Subcutaneous adipose tissue (tissue), 4 donors: ENCODE measurements around the gene RAB44. TPM values are rescaled to one million over a fixed set of nuclear protein-coding genes. Genes with fewer than 3 reads are reported as not detected.

ENCODE experiments used
- CTCF ChIP-seq: fragments of 450-650 bp; IDR thresholded peaks from one replicate; pipeline ENCODE4 v1.5.1; 2016; ENCODE audit warnings: low read depth, mild to moderate bottlenecking, control low read depth, antibody characterized with exemption, moderate library complexity
- total RNA-seq, 4 donors: library from RNA; depleted of rRNA; stranded (reverse); fragments of >200 nt; gene quantifications; one replicate each; pipeline ENCODE4 v1.1.0, GENCODE V29; 2016

RAB44 gene
- total RNA-seq, 4 donors from 2014 or later = 0.51 to 1.3 (median 0.82) TPM; not detected in 1

GRCh38 chr6:36671687-36672375, 25.8 kb upstream of the RAB44 start:
- no peak for TF ChIP-seq CTCF

DNA sequence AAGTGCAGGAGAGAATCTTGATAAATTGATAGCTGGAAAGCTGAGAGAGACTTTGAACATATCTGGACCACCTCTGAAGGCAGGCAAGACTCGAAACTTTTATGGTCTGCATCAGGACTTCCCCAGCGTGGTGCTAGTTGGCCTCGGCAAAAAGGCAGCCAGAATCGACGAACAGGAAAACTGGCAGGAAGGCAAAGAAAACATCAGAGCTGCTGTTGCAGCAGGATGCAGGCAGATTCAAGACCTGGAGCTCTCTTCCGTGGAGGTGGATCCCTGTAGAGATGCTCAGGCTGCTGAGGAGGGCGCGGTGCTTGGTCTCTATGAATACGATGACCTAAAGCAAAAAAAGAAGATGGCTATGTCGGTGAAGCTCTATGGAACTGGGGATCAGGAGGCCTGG, 23.7 kb upstream of the RAB44 start:
- no peak for TF ChIP-seq CTCF

DNA sequence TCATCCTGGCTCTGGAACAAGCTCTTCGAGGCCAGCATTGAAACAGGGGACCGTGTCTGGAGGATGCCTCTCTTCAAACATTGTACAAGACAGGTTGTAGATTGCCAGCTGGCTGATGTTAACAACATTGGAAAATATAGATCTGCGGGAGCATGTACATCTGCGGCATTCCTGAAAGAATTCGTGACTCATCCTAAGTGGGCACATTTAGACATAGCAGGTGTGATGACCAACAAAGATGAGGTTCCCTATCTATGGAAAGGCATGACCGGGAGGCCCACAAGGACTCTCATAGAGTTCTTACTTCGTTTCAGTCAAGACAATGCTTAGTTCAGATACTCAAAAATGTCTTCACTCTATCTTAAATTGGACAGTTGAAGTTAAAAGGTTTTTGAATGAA, 22.7 kb upstream of the RAB44 start:
- TF ChIP-seq CTCF = no peak

- TF ChIP-seq CTCF = no peak
These were observed 21.2 kb upstream of the RAB44 start for GRCh38 chr6:36676141-36677058.

DNA sequence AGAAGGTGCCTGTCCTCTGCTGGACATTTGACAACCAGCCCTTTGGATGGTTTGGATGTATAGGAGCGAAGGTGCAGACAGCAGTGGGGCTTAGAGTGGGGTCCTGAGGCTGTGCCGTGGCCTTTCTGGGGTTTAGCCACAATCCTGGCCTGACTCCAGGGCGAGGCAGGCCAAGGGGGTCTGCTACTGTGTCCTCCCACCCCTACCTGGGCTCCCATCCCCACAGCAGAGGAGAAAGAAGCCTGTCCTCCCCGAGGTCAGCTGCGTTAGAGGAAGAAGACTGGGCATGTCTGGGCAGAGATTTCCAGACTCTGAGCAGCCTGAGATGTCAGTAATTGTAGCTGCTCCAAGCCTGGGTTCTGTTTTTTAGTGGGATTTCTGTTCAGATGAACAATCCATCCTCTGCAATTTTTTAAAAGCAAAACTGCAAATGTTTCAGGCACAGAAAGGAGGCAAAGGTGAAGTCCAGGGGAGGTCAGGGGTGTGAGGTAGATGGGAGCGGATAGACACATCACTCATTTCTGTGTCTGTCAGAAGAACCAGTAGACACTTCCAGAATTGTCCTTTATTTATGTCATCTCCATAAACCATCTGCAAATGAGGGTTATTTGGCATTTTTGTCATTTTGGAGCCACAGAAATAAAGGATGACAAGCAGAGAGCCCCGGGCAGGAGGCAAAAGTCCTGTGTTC, 20.4 kb upstream of the RAB44 start:
- no peak for TF ChIP-seq CTCF

GRCh38 chr6:36677753-36678487, 19.7 kb upstream of the RAB44 start:
- no peak for TF ChIP-seq CTCF
